G401.6 (cell line): ENCODE results near the gene DOCK10.
"Not testable (repeated sequence)": the region's sequence is repeated elsewhere in the genome, so short reads cannot be mapped to it uniquely, and the experiment has no call there.

Source experiments
- FAIRE-seq: peaks from 2 replicates; lab custom pipeline; 2012; peaks lifted over from hg19 to GRCh38; lab: Jason Lieb, UNC

Gene DOCK10

GRCh38 chr2:225041851-225042799 lies at the start of gene DOCK10:
DOCK10 (minus strand) TSS chr2:225042468; CDS start chr2:225042374, 94 bp downstream.
- no peak for FAIRE-seq

GRCh38 chr2:225091336-225091735 lies 49.1 kb upstream of the DOCK10 start:
- FAIRE-seq: no peak

DNA sequence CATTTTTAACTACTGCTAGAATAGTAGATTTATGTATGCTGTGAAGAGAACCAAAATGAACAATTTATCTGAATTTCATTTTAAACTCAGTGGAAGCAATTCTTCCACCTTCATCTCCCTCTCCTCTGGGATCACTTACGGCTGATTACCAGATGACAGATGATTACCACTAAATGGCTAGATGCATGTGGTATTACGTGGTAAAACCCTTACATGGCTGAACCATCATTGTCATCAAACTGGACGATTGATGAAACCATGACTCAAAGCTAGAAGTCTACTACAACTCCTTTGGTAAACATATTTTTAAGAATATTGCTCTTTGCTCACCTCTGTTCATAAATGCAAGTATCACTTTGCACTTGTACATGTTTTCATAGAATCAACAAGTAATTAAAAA lies 48.5 kb upstream of the DOCK10 start:
- no peak for FAIRE-seq

GRCh38 chr2:225086915-225087314 lies 44.6 kb upstream of the DOCK10 start:
- no peak for FAIRE-seq

DNA sequence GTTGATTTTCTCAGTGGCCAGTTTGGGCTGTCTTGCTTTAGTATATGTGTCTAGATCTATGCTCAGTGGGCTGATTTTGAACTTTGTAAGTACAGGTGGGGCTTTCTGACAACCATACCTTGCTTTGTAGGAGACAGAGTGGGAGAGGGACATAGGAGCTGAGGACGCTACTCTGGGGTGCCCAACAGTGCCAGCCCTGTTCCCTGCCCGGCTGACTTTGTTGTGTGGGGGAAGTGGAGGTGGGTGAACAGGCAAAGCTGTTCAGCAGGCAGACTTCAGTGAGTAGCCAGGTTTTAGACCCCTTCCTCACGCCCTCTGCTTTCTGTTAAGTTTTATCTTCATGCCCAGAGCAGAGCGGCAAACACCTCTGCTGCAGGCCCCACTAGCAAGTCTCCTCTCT lies 44.2 kb upstream of the DOCK10 start:
- no peak for FAIRE-seq

- no peak for FAIRE-seq
Measured at GRCh38 chr2:225083276-225083675, 41.0 kb upstream of the DOCK10 start.

- FAIRE-seq: no peak
Measured at GRCh38 chr2:225076125-225076524, 33.9 kb upstream of the DOCK10 start.

DNA sequence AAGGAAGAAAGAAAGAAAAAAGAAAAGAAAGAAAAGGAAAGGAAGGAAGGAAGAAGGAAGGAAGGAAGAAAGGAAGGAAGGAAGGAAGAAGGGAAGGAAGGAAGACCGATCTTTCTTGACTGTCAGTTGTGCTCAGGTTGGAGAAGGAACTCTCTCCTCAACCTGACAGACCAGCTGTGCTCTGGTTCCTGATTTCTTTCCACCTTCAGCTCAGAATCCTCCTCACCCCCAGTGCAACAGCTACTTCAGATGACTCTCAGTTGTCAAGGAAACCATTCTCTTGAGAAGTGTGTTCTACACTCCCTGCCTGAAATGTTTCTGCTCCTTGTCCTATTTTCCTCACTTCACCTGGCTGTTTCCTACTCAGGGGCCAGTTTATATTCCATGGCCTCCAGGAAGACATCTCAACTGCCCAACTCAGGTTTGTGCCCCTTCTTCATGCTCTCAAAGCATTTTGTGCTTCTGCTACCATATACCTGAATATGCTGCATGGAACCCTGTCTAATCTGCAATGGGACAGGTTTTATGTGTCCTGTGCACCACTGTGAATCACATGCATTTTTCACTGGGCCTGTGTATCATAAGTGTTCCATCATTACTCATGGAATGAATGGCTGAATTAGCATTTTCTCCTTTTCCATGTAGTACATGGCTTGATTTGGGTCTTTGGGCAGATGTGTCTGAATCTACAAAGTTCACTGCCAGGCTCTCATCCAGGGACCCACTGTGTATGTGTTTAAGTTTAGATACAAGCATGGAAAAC lies 32.8 kb upstream of the DOCK10 start:
- FAIRE-seq: no peak

DNA sequence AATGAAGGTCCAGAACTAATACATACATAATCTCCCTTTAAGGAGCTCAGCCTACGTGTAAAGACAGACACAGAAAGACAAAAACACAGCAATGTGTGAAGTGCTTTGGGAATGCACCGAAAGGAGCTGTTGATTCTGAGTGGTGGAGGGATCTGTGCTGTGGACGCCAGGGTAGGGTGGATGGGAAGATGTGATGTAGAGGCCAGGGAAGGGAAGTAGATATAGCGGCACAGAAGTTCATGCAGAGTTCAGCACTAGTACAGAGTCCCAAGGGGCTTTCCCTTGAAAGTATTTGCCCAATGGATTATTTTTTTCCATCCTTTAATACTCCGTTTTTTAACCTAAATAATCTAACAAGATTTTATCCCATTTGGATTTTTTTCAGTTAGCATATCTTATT lies 32.1 kb upstream of the DOCK10 start:
- FAIRE-seq: no peak

GRCh38 chr2:225073198-225073597 lies 30.9 kb upstream of the DOCK10 start:
- no peak for FAIRE-seq

DNA sequence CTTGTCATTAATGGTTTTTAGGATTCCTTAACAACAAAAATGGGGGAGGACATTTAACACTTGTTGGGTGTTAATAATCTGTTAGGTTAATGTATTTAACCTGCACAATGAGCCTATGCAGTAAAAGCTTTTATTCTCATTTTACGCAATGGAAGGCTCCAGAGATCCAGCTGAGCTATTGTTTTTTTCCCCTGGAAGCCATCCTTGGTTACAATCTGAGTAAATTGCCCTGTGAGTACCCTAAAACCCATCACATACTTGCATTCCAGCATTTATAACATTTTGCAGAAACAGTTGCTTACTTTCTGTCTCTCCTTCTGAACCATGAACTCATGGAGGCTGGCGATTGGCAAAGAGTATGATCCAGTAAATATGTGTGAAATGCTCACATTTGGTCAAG lies 30.2 kb upstream of the DOCK10 start:
- no peak for FAIRE-seq

DNA sequence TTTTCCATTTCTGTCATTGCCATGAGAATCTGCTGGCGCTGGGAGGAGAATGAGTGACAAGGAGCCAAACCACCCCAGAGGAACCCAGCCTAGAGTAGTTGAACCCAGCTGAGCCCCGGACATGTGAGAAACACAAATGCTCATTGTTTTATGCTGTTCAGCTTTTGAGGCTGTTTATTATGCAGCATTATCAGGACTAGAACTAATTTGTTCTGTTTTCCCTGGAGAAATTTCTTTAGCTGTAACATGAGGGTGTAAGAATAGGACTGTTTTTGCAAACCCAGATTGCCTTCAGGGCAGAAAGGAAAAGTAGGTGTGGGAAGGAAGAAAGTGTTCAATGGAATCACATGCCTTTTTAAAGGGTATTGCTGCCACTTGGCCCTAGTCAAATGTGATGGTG lies 28.5 kb upstream of the DOCK10 start:
- no peak for FAIRE-seq

GRCh38 chr2:225069966-225070365 lies 27.7 kb upstream of the DOCK10 start:
- FAIRE-seq: no peak

DNA sequence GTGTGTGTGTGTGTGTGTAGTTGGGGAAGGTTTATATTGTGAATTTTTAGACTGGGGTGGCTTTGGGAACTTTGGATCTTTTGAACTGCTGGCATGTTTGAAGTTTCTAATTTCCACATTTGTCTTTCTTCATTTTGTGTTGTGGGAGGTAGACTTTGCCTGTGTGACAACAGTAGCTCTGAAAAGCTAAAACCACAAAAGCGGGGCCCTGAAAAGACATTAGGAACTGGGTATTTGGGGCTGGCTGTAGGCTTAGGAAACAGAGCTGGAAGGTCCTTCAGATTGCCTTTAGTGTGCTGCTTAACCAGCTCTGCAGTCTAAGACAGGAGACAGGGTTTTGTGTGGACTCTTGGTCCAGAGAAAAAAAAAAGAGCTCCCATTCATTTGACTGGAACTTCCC lies 27.2 kb upstream of the DOCK10 start:
- FAIRE-seq: no peak

GRCh38 chr2:225065882-225066281 lies 23.6 kb upstream of the DOCK10 start:
- FAIRE-seq: no peak

- no peak for FAIRE-seq
Measured at GRCh38 chr2:225064928-225065327, 22.7 kb upstream of the DOCK10 start.

- no peak for FAIRE-seq
Measured at GRCh38 chr2:225064362-225064761, 22.1 kb upstream of the DOCK10 start.

- FAIRE-seq: no peak
Measured at GRCh38 chr2:225056330-225057073, 14.2 kb upstream of the DOCK10 start.

DNA sequence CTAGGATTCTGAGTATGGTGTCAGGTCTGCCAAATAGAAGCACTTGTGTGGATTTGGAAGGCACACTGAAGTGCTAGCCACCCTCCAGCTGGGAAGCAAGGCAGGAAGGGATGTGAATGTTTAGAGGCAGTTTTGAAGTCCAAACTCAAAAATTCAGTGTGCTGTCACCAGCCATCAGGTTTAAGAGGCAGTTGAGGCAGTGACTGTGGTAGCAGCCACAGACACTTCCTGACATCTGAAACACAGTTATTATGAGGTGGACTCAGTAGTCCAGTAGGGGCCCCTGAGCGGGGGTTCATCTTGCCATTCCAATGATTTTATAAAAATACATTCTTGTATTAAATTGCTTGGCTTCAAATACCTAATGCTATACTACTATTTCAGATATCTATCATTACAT lies 13.4 kb upstream of the DOCK10 start:
- FAIRE-seq: no peak

DNA sequence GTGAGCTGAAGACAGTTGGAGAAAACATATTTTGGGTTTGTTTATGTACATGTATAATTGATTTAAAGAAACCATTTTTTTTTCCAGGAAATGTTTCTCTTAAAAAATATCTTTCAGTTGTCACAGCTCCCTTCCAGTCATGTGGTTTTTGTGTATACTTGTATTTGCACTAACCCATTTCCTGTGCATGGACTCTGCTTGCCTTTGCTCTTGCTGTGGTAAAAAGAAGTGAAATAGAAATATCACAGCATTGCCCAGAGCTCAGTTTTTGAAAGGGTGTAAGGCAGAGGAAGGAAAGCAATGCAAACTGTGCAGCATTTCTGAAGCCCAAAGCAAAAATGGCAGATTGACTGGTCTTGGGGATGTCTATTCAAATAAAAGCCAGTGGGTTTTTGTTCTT lies 10.4 kb upstream of the DOCK10 start:
- FAIRE-seq: no peak

GRCh38 chr2:225047502-225047901 lies 5.2 kb upstream of the DOCK10 start:
- not testable (repeated sequence) for FAIRE-seq

GRCh38 chr2:225042800-225043167 lies 516 bp upstream of the DOCK10 start:
- FAIRE-seq: no peak
